Heart left ventricle (tissue), 16 donors: ENCODE results near the gene ITPR2. TPM values are rescaled to one million over a fixed set of nuclear protein-coding genes. Genes with fewer than 3 reads are reported as not detected.

Experiments used
- ATAC-seq, 4 donors: fragments of 200-7000 bp; cut with Tn5 transposase; one replicate each; pipeline ENCODE4 v1.9.1; 2020 to 2022; ENCODE audit warnings: moderate library complexity in 4 of 4, mild to moderate bottlenecking in 3 of 4, moderate number of reproducible peaks in 1 of 4
- DNase-seq, 5 donors: peaks; one replicate each; pipeline ENCODE4 v3.0.0-alpha.2; 2020
- H3K27ac ChIP-seq, 12 donors: fragments of 200-600 bp; sonication (generic) in 4 of 12; one replicate each; pipeline versions ENCODE4 v1.5.0 to v1.8.0; 2016 to 2022; ENCODE audit warnings: mild to moderate bottlenecking in 2 of 12
- H3K27me3 ChIP-seq, 9 donors: fragments of 200-600 bp; sonication (generic) in 2 of 9; one replicate each; pipeline versions ENCODE4 v1.5.1 to v1.8.0; 2016 to 2022; ENCODE audit warnings: mild to moderate bottlenecking in 3 of 9
- H3K36me3 ChIP-seq, 9 donors: fragments of 200-600 bp; sonication (generic) in 2 of 9; one replicate each; pipeline versions ENCODE4 v1.5.0 to v1.8.0; 2018 to 2022; ENCODE audit warnings: mild to moderate bottlenecking in 2 of 9
- H3K4me1 ChIP-seq, 12 donors: fragments of 200-600 bp; sonication (generic) in 4 of 12; one replicate each; pipeline versions ENCODE4 v1.5.0 to v1.8.0; 2016 to 2022; ENCODE audit warnings: mild to moderate bottlenecking in 3 of 12
- H3K4me3 ChIP-seq, 12 donors: fragments of 200-600 bp; sonication (generic) in 4 of 12; one replicate each; pipeline versions ENCODE4 v1.5.0 to v1.8.0; 2017 to 2022; ENCODE audit warnings: mild to moderate bottlenecking in 9 of 12, moderate library complexity in 4 of 12
- H3K9me3 ChIP-seq, 12 donors: fragments of 200-600 bp; sonication (generic) in 4 of 12; one replicate each; pipeline versions ENCODE4 v1.5.0 to v1.8.0; 2016 to 2022; ENCODE audit warnings: mild to moderate bottlenecking in 1 of 12
- CTCF ChIP-seq, 12 donors: fragments of 200-600 bp; sonication (generic) in 4 of 12; IDR thresholded peaks; one replicate each; pipeline versions ENCODE4 v1.5.0 to v1.8.0; 2018 to 2022; ENCODE audit warnings: antibody characterized with exemption in 12 of 12, mild to moderate bottlenecking in 5 of 12
- POLR2A ChIP-seq, 2 donors: fragments of 450-650 bp; IDR thresholded peaks; one replicate each; pipeline ENCODE4 v1.6.1; 2017; ENCODE audit warnings: antibody characterized with exemption in 2 of 2, mild to moderate bottlenecking in 2 of 2, moderate library complexity in 2 of 2
- WGBS, 4 donors: extraction: QIAGEN DNeasy Blood & Tissue Kit in 2 of 4; methylation state at CpG; one replicate each; pipeline versions ENCODE4 v1.1.5 to v1.1.7; 2013 to 2018; 5-methylcytosine and 5-hydroxymethylcytosine counted together
- intact Hi-C, 10 donors: fragments of 100-400 bp; cut with DNase I; formaldehyde crosslinking; loops; one replicate each; pipeline versions ENCODE4 v1.11.1 to v1.14.2; 2022
- polyA plus RNA-seq, 2 donors: library from polyadenylated mRNA; stranded (reverse); fragments of 200-250 nt; gene quantifications; one replicate each; pipeline ENCODE4 v1.2.3, GENCODE V29; 2013
- total RNA-seq, 9 donors: library from RNA; depleted of rRNA in 2 of 9; stranded (reverse); fragments of >200 nt in 2 of 9; fragmentation: NEBNext Ultra II Directional in 3 of 9; extraction: Animal tissue kit (Norgen Biotek cat#: 25700) in 3 of 9; gene quantifications; one replicate each; pipeline versions ENCODE4 v1.1.0 to v1.2.4, GENCODE V29; 2016 to 2023
- donor health status: ischemic (EF 13 %, LVEDD 7.1; RV severe dilation, severe dysfunction).
- donor health status: healthy with polysubstance abuse.
- donor health status: DM: no; HTN: yes; CAD: no.
- donor health status: DM: no; HTN: no; CAD: no.
- donor health status: ischemic (EF 25% LVEDD 6.9; RV normal size, moderate dysfunction).
- donor health status: ischemic (EF 25% LVEDD 5.7; RV mildly dilated, moderate dysfunction).
- donor health status: healthy.
- donor health status: DM: yes; HTN: yes; CAD: no.
- donor health status: ischemic (EF 35%, LVEDD 5.7; RV mildly dilated, moderate dysfunction).
- donor health status: nonischemic (EF 11% LVEDD 7.7; RV severe dilation, severe dysfunction).
- donor health status: DM: yes; HTN: yes; CAD: no.
- donor health status: PGD.
- donor health status: ischemic (EF 29% LVEDD 5.4; RV normal size, mild dysfunction).
- donor health status: nonischemic (EF 23%, LVEDD 6.1; RV moderate dilation, normal function).

The ITPR2 gene
- total and polyA plus RNA-seq, 11 donors: 3.4 to 45.6 (median 11.8) TPM

- 44 to 97% (median 85%) methylated on average over 2 of the region's 2 CpGs for WGBS, 4 donors
- TF ChIP-seq CTCF (IDR thresholded peaks at IDR 0.05) (no peak), POLR2A (IDR thresholded peaks at IDR 0.05) (no peak)
- ATAC-seq: no peak
- Histone ChIP-seq H3K4me3 (no peak overlapping the region), H3K9me3 (no peaks in the 10 kb centered on the region), H3K4me1 (peaks cover 0 to 6% (median 0%) of the 10 kb centered on the region in 12 donors), H3K27me3 (no peaks in the 10 kb centered on the region), H3K27ac (no peak overlapping the region), H3K36me3 (peaks cover 0 to 68% (median 50%) of the 10 kb centered on the region in 9 donors)
- intact Hi-C loops: loop anchor here in 5 of 10 donors (10.0 kb wide), 5 partner anchors 215 to 565 kb away; partner anchors contain the start of gene BHLHE41 (in 2 of the 5)
- no peak for DNase-seq
These were observed 173.1 kb downstream of the ITPR2 start for GRCh38 chr12:26659930-26660329.

GRCh38 chr12:26658991-26659390 is 174.0 kb downstream of the ITPR2 start:
- Histone ChIP-seq H3K27ac (no peak overlapping the region), H3K36me3 (peaks cover 0 to 73% (median 58%) of the 10 kb centered on the region in 9 donors), H3K4me1 (peaks cover 0 to 6% (median 0%) of the 10 kb centered on the region in 12 donors), H3K4me3 (no peak overlapping the region), H3K9me3 (no peaks in the 10 kb centered on the region), H3K27me3 (no peaks in the 10 kb centered on the region)
- WGBS, 4 donors: 77 to 91% (median 84%) methylated on average over 4 of the region's 4 CpGs
- intact Hi-C loops: loop anchor here in 5 of 10 donors (10.0 kb wide), 5 partner anchors 214 to 564 kb away; partner anchors contain the start of gene BHLHE41 (in 2 of the 5)
- DNase-seq: no peak
- no peak for ATAC-seq
- TF ChIP-seq CTCF (IDR thresholded peaks at IDR 0.05) (no peak), POLR2A (IDR thresholded peaks at IDR 0.05) (no peak)

- no peaks in the 10 kb centered on the region for H3K27me3 ChIP-seq
- ATAC-seq (no peak), DNase-seq (no peak)
- TF ChIP-seq POLR2A (IDR thresholded peaks at IDR 0.05) (no peak), CTCF (IDR thresholded peaks at IDR 0.05) (no peak)
- no peak overlapping the region for H3K4me3 ChIP-seq
- peaks cover 0 to 92% (median 58%) of the 10 kb centered on the region in 9 donors for H3K36me3 ChIP-seq
- peaks cover 0 to 6% (median 0%) of the 10 kb centered on the region in 12 donors for H3K4me1 ChIP-seq
- intact Hi-C loops: loop anchor here in 9 of 10 donors (5.0 to 10.0 kb wide), 9 partner anchors 210 to 1217 kb away; partner anchors contain the start of gene BHLHE41 (in 2 of the 9)
- peaks cover 0 to 8% (median 0%) of the 10 kb centered on the region in 12 donors for H3K9me3 ChIP-seq
- no peak overlapping the region for H3K27ac ChIP-seq
These were observed 178.4 kb downstream of the ITPR2 start for GRCh38 chr12:26654623-26655022.

GRCh38 chr12:26651566-26652188 is 181.3 kb downstream of the ITPR2 start:
- peak in 3 of 4 donors; percentile 65 to 80 (median 76) for ATAC-seq
- TF ChIP-seq POLR2A (IDR thresholded peaks at IDR 0.05) (no peak), CTCF (IDR thresholded peaks at IDR 0.05) (peak; percentile 65 to 83 (median 78))
- intact Hi-C loops: loop anchor here (1.0 to 10.0 kb wide), 13 partner anchors 207 to 1214 kb away; partner anchors contain the start of gene BHLHE41 (in 2 of the 10)
- Histone ChIP-seq H3K4me1 (peaks cover 0 to 8% (median 0%) of the 10 kb centered on the region in 12 donors), H3K36me3 (peaks cover 0 to 76% (median 37%) of the 10 kb centered on the region in 9 donors), H3K27me3 (no peaks in the 10 kb centered on the region), H3K4me3 (no peak overlapping the region), H3K9me3 (peaks cover 0 to 8% (median 0%) of the 10 kb centered on the region in 12 donors), H3K27ac (no peak overlapping the region)
- peak in 2 of 5 donors; percentile 26 to 39 for DNase-seq
- WGBS, 4 donors: 27 to 34% (median 32%) methylated on average over 7 of the region's 7 CpGs
